Measurements from ENCODE around the gene PLCH1.

Gene PLCH1

DNA sequence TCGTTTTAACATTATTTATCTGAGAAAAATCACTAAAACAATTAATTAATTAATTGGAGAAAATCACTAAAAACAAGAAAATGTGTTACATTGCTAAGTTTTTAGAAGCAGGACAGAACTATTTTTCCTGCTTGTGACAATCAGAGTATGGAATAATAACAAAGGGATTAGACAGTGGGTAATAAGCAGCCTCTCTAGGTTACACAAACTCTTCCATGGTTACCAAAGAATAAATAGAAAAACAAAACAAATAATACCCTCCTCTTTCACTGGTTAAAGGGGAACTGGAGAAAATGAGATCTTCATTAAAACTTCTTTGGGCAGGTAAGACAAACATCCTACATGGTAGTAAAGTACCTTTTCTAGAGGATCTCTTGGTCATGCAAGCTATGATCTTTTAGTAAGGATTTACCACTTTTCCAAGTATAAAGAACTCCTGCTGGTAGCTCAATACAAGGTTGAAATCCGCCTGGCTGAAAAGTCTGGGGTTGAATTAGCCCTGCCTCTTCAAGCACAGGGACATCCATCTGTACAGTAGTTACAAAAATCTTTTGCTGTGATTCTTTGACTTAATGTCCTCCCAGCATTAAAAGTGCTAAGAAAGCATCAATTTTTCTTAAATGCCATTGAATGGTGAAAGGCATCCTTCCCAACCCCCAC lies 2.5 kb upstream of the PLCH1 start:
- no peak for DNase-seq (ENCODE audit: low read depth in 2 of 2)
- TF ChIP-seq, protein P1, sequence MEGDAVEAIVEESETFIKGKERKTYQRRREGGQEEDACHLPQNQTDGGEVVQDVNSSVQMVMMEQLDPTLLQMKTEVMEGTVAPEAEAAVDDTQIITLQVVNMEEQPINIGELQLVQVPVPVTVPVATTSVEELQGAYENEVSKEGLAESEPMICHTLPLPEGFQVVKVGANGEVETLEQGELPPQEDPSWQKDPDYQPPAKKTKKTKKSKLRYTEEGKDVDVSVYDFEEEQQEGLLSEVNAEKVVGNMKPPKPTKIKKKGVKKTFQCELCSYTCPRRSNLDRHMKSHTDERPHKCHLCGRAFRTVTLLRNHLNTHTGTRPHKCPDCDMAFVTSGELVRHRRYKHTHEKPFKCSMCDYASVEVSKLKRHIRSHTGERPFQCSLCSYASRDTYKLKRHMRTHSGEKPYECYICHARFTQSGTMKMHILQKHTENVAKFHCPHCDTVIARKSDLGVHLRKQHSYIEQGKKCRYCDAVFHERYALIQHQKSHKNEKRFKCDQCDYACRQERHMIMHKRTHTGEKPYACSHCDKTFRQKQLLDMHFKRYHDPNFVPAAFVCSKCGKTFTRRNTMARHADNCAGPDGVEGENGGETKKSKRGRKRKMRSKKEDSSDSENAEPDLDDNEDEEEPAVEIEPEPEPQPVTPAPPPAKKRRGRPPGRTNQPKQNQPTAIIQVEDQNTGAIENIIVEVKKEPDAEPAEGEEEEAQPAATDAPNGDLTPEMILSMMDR (IDR thresholded peaks at IDR 0.05; ENCODE audit: low read depth, low read length), result no peak
- H3K4me3 ChIP-seq (replicated peaks in 1 of 2; ENCODE audit: low read depth in 2 of 2, low read length in 2 of 2), result no peak overlapping the region

- no peak for DNase-seq (ENCODE audit: low read depth in 2 of 2)
- TF ChIP-seq, protein P1 (IDR thresholded peaks at IDR 0.05; ENCODE audit: low read depth, low read length), result no peak
- H3K4me3 ChIP-seq (replicated peaks in 1 of 2; ENCODE audit: low read depth in 2 of 2, low read length in 2 of 2), result no peak overlapping the region
Observed at GRCh38 chr3:155746703-155747102, 1.8 kb upstream of the PLCH1 start.

DNA sequence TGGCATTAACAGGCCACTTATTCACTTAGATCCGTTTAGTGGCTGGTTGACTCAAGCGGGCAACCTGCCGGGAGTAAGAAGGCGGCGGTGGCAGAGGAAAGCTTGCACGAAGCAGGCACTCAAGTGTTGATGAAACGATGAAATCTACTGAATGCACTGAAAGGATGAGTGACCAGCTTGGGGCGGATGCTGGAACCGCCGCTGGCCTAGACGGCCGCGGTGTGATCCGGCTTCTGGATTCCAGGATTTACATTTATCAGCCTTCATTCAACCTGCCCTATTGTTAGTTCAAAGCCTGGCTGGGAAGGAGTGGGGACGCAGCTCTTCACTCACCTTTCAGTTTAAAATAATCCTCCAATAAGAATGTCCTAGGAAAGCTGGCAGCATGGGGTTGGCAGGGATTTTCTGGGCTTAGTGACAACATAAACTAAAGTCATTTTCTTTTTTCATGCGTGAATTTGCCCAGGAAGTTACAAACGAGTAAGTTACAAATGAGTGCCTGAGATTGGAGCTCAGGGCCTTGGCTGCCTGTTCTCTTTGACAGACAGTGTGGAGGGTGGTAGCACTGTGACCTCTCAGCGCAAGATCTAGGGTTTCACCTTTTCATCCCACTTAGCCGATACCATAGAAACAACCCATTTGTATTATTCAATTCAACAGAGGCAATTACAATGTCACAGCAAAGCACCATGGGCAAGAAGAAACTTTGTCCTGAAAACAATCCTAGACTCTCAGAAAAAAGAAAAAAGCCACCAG lies 1.1 kb upstream of the PLCH1 start:
- TF ChIP-seq, protein P1 (IDR thresholded peaks at IDR 0.05; ENCODE audit: low read depth, low read length), result no peak
- H3K4me3 ChIP-seq (replicated peaks in 1 of 2; ENCODE audit: low read depth in 2 of 2, low read length in 2 of 2), result no peak overlapping the region
- DNase-seq (ENCODE audit: low read depth in 2 of 2), result no peak

GRCh38 chr3:155744010-155744625 lies 753 bp downstream of the PLCH1 start:
- TF ChIP-seq, protein P1 (IDR thresholded peaks at IDR 0.05; ENCODE audit: low read depth, low read length), result no peak
- peak; percentile 16 to 26 for DNase-seq (ENCODE audit: low read depth in 2 of 2)
- H3K4me3 ChIP-seq (replicated peaks in 1 of 2; ENCODE audit: low read depth in 2 of 2, low read length in 2 of 2), result peak overlapping the region; percentile 66 to 67

- H3K4me3 ChIP-seq (replicated peaks in 1 of 2; ENCODE audit: low read depth in 2 of 2, low read length in 2 of 2), result peak overlapping the region; percentile 66 to 67
- no peak for DNase-seq (ENCODE audit: low read depth in 2 of 2)
- TF ChIP-seq, protein P1 (IDR thresholded peaks at IDR 0.05; ENCODE audit: low read depth, low read length), result no peak
Observed at GRCh38 chr3:155743606-155744005, 1.3 kb downstream of the PLCH1 start.

- TF ChIP-seq, protein P1 (IDR thresholded peaks at IDR 0.05; ENCODE audit: low read depth, low read length), result no peak
- H3K4me3 ChIP-seq (replicated peaks in 1 of 2; ENCODE audit: low read depth in 2 of 2, low read length in 2 of 2), result no peak overlapping the region
- DNase-seq (ENCODE audit: low read depth in 2 of 2), result no peak
Observed at GRCh38 chr3:155742349-155742965, 2.4 kb downstream of the PLCH1 start.
